Measurements from ENCODE around the gene BCL2. TPM values are rescaled to one million over a fixed set of nuclear protein-coding genes. Genes with fewer than 3 reads are reported as not detected.

Gene BCL2
- total RNA-seq, 1 donor from 2014 or later, result 76.1 TPM

- H3K9me3 Mint-ChIP-seq, result no peaks in the 10 kb centered on the region
- H3K27ac Mint-ChIP-seq, result peak overlapping the region; percentile 40
- intact Hi-C loops (cut with micrococcal nuclease), result loop anchor here (2.0 kb wide), 2 partner anchors 46 to 214 kb away; partner anchors contain the start of gene KDSR
These were observed 1.7 kb upstream of the BCL2 start for GRCh38 chr18:63321291-63321690.

GRCh38 chr18:63320975-63321265 is 1.4 kb upstream of the BCL2 start:
- Mint-ChIP-seq H3K27ac (peak overlapping the region; percentile 86), H3K36me3 (ENCODE audit: low read depth) (peaks cover 31% of the 10 kb centered on the region), H3K9me3 (no peaks in the 10 kb centered on the region), H3K4me3 (ENCODE audit: low read depth) (peak overlapping the region; percentile 80), H3K4me1 (ENCODE audit: low read depth) (peaks cover 21% of the 10 kb centered on the region), H3K27me3 (ENCODE audit: low read depth) (no peaks in the 10 kb centered on the region)
- intact Hi-C loops (cut with micrococcal nuclease), result loop anchor here (2.0 kb wide), 2 partner anchors 46 to 214 kb away; partner anchors contain the start of gene KDSR
- DNase-seq (ENCODE audit: low spot score), result no peak

More at GRCh38 chr18:63321291-63321690, 1.7 kb upstream of the BCL2 start:
- Mint-ChIP-seq H3K4me3 (ENCODE audit: low read depth) (peak overlapping the region; percentile 80), H3K27me3 (ENCODE audit: low read depth) (no peaks in the 10 kb centered on the region), H3K36me3 (ENCODE audit: low read depth) (peaks cover 29% of the 10 kb centered on the region), H3K4me1 (ENCODE audit: low read depth) (peaks cover 19% of the 10 kb centered on the region)
- no peak for DNase-seq (ENCODE audit: low spot score)

- Mint-ChIP-seq H3K27me3 (ENCODE audit: low read depth) (no peaks in the 10 kb centered on the region), H3K27ac (peak overlapping the region; percentile 86), H3K9me3 (no peaks in the 10 kb centered on the region), H3K36me3 (ENCODE audit: low read depth) (peaks cover 35% of the 10 kb centered on the region), H3K4me3 (ENCODE audit: low read depth) (peak overlapping the region; percentile 80), H3K4me1 (ENCODE audit: low read depth) (peaks cover 25% of the 10 kb centered on the region)
- intact Hi-C loops (cut with micrococcal nuclease), result loop anchor here (2.0 kb wide), 2 partner anchors 46 to 214 kb away; partner anchors contain the start of gene KDSR
- peak; percentile 84 for DNase-seq (ENCODE audit: low spot score)
These were observed 780 bp upstream of the BCL2 start for GRCh38 chr18:63320123-63320974.

- DNase-seq (ENCODE audit: low spot score), result no peak
- Mint-ChIP-seq H3K9me3 (no peaks in the 10 kb centered on the region), H3K27me3 (ENCODE audit: low read depth) (no peaks in the 10 kb centered on the region), H3K27ac (peak overlapping the region; percentile 95), H3K4me3 (ENCODE audit: low read depth) (peak overlapping the region; percentile 99), H3K4me1 (ENCODE audit: low read depth) (peaks cover 38% of the 10 kb centered on the region), H3K36me3 (ENCODE audit: low read depth) (peaks cover 48% of the 10 kb centered on the region)
- intact Hi-C loops (cut with micrococcal nuclease), result loop anchor here (1.0 to 10.0 kb wide), 9 partner anchors 52 to 792 kb away; partner anchors contain the start of genes PHLPP1 and VPS4B
These were observed 633 bp downstream of the BCL2 start for GRCh38 chr18:63318889-63319382.

GRCh38 chr18:63317982-63318888 is 1.3 kb downstream of the BCL2 start:
- intact Hi-C loops (cut with micrococcal nuclease), result loop anchor here (1.0 to 10.0 kb wide), 8 partner anchors 51 to 791 kb away; partner anchors contain the start of genes PHLPP1 and VPS4B
- Mint-ChIP-seq H3K27me3 (ENCODE audit: low read depth) (no peaks in the 10 kb centered on the region), H3K4me1 (ENCODE audit: low read depth) (peaks cover 43% of the 10 kb centered on the region), H3K4me3 (ENCODE audit: low read depth) (peak overlapping the region; percentile 99), H3K36me3 (ENCODE audit: low read depth) (peaks cover 52% of the 10 kb centered on the region), H3K27ac (peak overlapping the region; percentile 95), H3K9me3 (no peaks in the 10 kb centered on the region)
- peak; percentile 75 for DNase-seq (ENCODE audit: low spot score)

- Mint-ChIP-seq H3K27ac (peak overlapping the region; percentile 80), H3K27me3 (ENCODE audit: low read depth) (no peaks in the 10 kb centered on the region), H3K4me1 (ENCODE audit: low read depth) (peaks cover 42% of the 10 kb centered on the region), H3K36me3 (ENCODE audit: low read depth) (peaks cover 57% of the 10 kb centered on the region), H3K4me3 (ENCODE audit: low read depth) (peak overlapping the region; percentile 88), H3K9me3 (no peaks in the 10 kb centered on the region)
- intact Hi-C loops (cut with micrococcal nuclease), result loop anchor here (5.0 to 10.0 kb wide), 5 partner anchors 50 to 790 kb away; partner anchors contain the start of genes PHLPP1 and VPS4B
- DNase-seq (ENCODE audit: low spot score), result no peak
These were observed 2.0 kb downstream of the BCL2 start for GRCh38 chr18:63317556-63317946.

GRCh38 chr18:63316612-63317555 is 2.7 kb downstream of the BCL2 start:
- Mint-ChIP-seq H3K27ac (peak overlapping the region; percentile 80), H3K27me3 (ENCODE audit: low read depth) (no peaks in the 10 kb centered on the region), H3K4me1 (ENCODE audit: low read depth) (peaks cover 42% of the 10 kb centered on the region), H3K36me3 (ENCODE audit: low read depth) (peaks cover 62% of the 10 kb centered on the region), H3K4me3 (ENCODE audit: low read depth) (peak overlapping the region; percentile 88), H3K9me3 (no peaks in the 10 kb centered on the region)
- intact Hi-C loops (cut with micrococcal nuclease), result loop anchor here (1.0 to 10.0 kb wide), 6 partner anchors 17 to 790 kb away; partner anchors contain the start of genes PHLPP1 and VPS4B
- DNase-seq (ENCODE audit: low spot score), result no peak

- Mint-ChIP-seq H3K27ac (peak overlapping the region; percentile 43), H3K36me3 (ENCODE audit: low read depth) (peaks cover 71% of the 10 kb centered on the region), H3K4me3 (ENCODE audit: low read depth) (peak overlapping the region; percentile 88), H3K27me3 (ENCODE audit: low read depth) (no peaks in the 10 kb centered on the region), H3K4me1 (ENCODE audit: low read depth) (peaks cover 47% of the 10 kb centered on the region), H3K9me3 (no peaks in the 10 kb centered on the region)
- DNase-seq (ENCODE audit: low spot score), result no peak
- intact Hi-C loops (cut with micrococcal nuclease), result loop anchor here (1.0 to 10.0 kb wide), 6 partner anchors 16 to 789 kb away; partner anchors contain the start of genes PHLPP1 and VPS4B
These were observed 3.7 kb downstream of the BCL2 start for GRCh38 chr18:63315876-63316275.

GRCh38 chr18:63315131-63315662 is 4.4 kb downstream of the BCL2 start:
- intact Hi-C loops (cut with micrococcal nuclease), result loop anchor here (5.0 to 10.0 kb wide), 5 partner anchors 48 to 788 kb away; partner anchors contain the start of genes PHLPP1 and VPS4B
- H3K36me3 Mint-ChIP-seq (ENCODE audit: low read depth), result peaks cover 77% of the 10 kb centered on the region
- H3K27me3 Mint-ChIP-seq (ENCODE audit: low read depth), result no peaks in the 10 kb centered on the region
- H3K9me3 Mint-ChIP-seq, result no peaks in the 10 kb centered on the region
- no peak overlapping the region for H3K27ac Mint-ChIP-seq
- H3K4me1 Mint-ChIP-seq (ENCODE audit: low read depth), result peaks cover 54% of the 10 kb centered on the region
- H3K4me3 Mint-ChIP-seq (ENCODE audit: low read depth), result peak overlapping the region; percentile 88
- DNase-seq (ENCODE audit: low spot score), result no peak

GRCh38 chr18:63314062-63314790 is 5.3 kb downstream of the BCL2 start:
- no peaks in the 10 kb centered on the region for H3K9me3 Mint-ChIP-seq
- DNase-seq (ENCODE audit: low spot score), result no peak
- peaks cover 82% of the 10 kb centered on the region for H3K36me3 Mint-ChIP-seq (ENCODE audit: low read depth)
- no peaks in the 10 kb centered on the region for H3K27me3 Mint-ChIP-seq (ENCODE audit: low read depth)
- H3K27ac Mint-ChIP-seq, result peak overlapping the region; percentile 5
- peak overlapping the region; percentile 88 for H3K4me3 Mint-ChIP-seq (ENCODE audit: low read depth)
- intact Hi-C loops (cut with micrococcal nuclease), result loop anchor here (10.0 kb wide), 2 partner anchors 469 to 599 kb away; partner anchors contain the start of gene PHLPP1
- H3K4me1 Mint-ChIP-seq (ENCODE audit: low read depth), result peaks cover 60% of the 10 kb centered on the region
